Epithelial cell of proximal tubule (primary cell): Measurements from ENCODE around the gene CAPN9. TPM values are rescaled to one million over a fixed set of nuclear protein-coding genes. Genes with fewer than 3 reads are reported as not detected.

Experiments
- DNase-seq: peaks from one replicate; pipeline ENCODE4 v3.0.0-alpha.2; 2011; ENCODE audit warnings: low read depth
- H3K4me3 ChIP-seq: 2 replicates; pipeline ENCODE4 v1.5.1; 2011; ENCODE audit warnings: low read depth, mild to moderate bottlenecking, low read length
- total RNA-seq: library from RNA; depleted of rRNA; stranded (reverse); fragments of >200 nt; gene quantifications from 2 replicates; pipeline ENCODE4 v1.2.3, GENCODE V29; 2015
- TF ChIP-seq, protein P1 (sequence below): conservative IDR thresholded peaks from 2 replicates; pipeline ENCODE4 v1.5.1; 2012; ENCODE audit warnings: low read depth, mild to moderate bottlenecking, low read length

The CAPN9 gene
- total RNA-seq, 1 donor from 2014 or later, result not detected

DNA sequence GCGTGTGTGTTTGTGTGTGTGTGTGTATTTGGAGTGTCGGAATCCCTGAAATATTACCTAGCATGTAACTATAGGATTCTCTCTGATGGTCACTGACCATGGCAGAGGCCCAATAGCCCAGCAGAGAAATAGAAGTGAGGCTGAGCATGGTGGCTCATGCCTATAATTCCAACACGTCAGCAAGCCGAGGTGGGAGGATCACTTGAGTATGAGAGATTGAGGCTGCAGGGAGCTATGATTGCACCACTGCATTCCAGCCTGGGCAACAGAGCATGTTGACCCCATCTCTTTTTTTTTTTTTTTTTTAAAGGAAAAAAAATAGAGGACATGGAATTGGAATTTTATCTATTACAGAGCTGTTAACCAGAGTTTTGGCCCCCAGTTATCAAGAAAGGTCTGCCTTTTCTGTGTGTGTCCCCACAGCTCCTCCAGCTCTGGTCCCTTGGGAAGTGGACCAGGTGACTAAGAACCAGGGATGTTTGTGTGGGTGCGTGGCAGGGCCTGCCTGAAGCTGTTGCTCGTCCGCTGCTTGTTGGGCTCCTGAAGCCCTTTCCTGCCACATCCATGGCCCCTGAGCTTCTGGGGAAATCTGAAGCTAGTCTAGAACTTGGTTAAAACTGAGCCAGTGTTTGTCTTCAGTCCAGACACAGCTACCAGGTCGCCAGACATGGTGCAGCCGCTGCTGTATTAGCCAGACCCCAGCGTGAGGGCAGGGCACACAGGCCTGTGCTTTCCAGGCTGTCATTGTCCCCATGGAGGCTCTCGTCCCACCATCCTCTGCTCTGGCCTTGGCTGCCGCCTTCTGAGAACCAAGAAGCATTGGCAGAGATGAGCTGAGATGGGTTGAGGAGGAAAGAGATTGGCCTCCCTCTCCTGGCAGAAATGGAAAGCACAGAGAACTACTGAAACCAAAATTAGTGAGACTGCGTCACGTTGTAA, 25.5 kb downstream of the CAPN9 start:
- DNase-seq, result peak; percentile 59
- TF ChIP-seq, protein P1, sequence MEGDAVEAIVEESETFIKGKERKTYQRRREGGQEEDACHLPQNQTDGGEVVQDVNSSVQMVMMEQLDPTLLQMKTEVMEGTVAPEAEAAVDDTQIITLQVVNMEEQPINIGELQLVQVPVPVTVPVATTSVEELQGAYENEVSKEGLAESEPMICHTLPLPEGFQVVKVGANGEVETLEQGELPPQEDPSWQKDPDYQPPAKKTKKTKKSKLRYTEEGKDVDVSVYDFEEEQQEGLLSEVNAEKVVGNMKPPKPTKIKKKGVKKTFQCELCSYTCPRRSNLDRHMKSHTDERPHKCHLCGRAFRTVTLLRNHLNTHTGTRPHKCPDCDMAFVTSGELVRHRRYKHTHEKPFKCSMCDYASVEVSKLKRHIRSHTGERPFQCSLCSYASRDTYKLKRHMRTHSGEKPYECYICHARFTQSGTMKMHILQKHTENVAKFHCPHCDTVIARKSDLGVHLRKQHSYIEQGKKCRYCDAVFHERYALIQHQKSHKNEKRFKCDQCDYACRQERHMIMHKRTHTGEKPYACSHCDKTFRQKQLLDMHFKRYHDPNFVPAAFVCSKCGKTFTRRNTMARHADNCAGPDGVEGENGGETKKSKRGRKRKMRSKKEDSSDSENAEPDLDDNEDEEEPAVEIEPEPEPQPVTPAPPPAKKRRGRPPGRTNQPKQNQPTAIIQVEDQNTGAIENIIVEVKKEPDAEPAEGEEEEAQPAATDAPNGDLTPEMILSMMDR, result peak; percentile 80
- H3K4me3 ChIP-seq, result no peak overlapping the region

DNA sequence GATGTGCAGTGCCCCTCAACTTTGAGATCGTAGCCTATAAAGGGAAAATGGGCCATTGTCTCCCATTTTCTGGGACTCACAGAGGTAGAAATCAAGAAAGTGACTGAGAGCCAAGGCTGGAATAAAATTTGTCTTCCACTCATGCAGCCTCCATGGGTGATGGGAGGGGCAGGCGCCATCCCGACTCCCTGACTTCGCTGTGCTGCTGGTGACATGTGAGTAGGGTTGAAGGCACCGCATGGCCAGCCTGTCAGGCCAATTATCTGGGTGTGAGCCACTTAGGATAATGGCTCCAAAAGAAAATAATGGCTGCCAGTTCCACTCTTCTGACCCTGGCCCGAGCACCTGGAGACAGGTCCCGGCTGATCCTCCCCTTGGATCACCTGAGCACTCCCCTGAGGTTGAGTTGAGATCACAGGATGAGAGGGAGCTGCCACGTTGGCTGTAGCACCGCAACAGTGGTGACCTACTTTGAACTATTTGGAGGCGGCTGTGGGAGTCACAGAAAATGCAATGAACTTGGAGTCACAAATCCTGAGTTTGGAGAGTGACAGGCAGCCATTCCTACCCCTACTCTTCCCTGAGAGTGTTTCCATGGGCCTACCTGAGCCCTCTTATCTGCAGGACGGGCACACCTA, 26.3 kb downstream of the CAPN9 start:
- DNase-seq, result no peak
- TF ChIP-seq, protein P1, result no peak
- H3K4me3 ChIP-seq, result no peak overlapping the region

DNA sequence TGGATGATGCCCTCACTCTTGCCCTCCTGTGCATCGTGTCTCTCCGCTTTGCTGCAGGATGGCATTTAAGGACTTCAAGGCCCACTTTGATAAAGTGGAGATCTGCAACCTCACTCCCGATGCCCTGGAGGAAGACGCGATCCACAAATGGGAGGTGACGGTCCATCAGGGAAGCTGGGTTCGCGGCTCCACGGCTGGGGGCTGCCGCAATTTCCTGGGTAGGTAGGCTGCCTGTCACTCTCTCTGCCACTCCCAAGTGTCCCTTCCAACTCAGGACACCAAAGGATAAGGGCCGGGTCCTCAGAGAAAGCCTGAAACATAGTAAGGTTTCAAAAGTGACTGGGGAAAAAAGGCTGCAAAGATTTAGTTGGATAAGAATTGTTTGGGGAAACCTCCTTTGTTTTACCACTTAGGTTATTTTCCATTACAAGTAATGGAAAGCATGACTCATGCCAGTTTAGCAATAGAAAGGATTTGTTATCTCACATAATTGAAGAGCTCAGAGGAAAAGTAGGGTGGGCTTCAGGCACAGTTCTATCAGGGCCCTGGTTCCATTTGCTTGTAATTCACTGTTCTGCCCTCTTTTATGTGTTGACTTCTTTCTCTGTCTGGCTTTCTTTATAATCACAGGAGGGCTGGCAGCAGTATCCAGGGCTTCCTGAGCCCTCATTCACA, 31.9 kb downstream of the CAPN9 start:
- H3K4me3 ChIP-seq, result no peak overlapping the region
- TF ChIP-seq, protein P1, result no peak
- no peak for DNase-seq

DNA sequence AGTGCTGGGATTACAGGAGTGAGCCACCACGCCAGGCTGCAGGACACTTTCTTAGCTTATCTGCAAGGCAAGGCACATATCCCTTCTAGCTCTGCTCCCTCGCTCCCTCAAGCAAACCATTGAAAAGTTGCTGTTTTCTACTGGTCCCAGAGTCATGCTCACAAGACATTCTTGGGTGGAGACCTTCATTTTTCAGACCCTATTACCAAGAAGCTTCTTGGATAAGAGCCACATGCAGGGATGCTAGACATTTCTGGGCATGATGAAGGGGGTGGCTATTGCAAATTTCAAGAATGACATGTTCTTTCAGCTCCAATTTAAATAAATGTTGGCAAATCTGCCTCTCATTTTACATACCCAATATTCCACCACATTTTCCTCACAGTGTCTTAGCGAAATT, 33.9 kb downstream of the CAPN9 start:
- TF ChIP-seq, protein P1, result no peak
- no peak overlapping the region for H3K4me3 ChIP-seq
- DNase-seq, result no peak

DNA sequence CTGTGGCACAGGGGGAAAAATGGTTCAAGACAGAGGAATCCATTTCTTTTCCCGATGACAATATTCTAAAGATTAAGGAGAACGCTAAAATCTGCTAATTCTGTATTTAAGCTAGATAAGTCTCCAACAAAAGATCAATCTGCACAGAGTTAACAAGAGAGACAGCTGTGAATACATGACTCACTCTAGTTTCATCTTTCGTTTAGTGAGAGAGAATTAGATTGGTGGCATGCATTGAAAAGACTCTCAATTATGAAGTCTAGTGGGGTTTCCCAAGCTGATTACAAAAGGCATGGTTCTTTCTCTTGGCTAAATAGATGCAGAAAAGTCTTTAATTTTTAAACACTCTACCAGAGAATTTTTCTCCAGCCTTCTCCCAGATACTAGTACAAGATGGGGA, 34.4 kb downstream of the CAPN9 start:
- no peak for DNase-seq
- no peak overlapping the region for H3K4me3 ChIP-seq
- TF ChIP-seq, protein P1, result no peak

DNA sequence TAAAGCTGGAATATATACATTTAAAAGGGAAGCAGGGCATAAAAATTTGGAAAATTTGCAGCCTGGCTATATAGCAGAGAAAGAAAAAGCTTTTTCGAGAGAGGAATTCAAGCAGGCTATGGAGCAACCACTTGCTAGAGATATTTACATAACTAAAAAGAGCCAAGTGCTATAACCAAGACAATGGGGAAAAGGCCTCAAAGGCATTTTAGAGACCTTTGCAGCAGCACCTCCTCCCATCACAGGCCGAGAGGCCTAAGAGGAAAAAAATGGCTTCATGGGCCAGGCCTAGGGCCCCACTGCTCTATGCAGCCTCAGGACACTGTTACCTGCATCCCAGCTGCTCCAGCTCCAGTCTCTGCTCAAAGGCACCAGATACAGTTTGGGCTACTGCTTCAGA, 37.0 kb downstream of the CAPN9 start:
- H3K4me3 ChIP-seq, result no peak overlapping the region
- TF ChIP-seq, protein P1, result no peak
- no peak for DNase-seq
